IPS-20b (cell line): ENCODE data around the gene MTX3.

ENCODE experiments used
- H3K27ac ChIP-seq: one replicate; pipeline ENCODE4 v1.5.1; 2013; ENCODE audit warnings: low read length
- H3K27me3 ChIP-seq: 2 replicates; pipeline ENCODE4 v1.6.1; 2013; ENCODE audit warnings: mild to moderate bottlenecking, low read length, inconsistent platforms; ENCODE audit not compliant: insufficient read depth
- H3K36me3 ChIP-seq: 2 replicates; pipeline ENCODE4 v1.6.1; 2013; ENCODE audit warnings: low read depth, mild to moderate bottlenecking, inconsistent platforms, low read length, moderate library complexity; ENCODE audit not compliant: insufficient read depth
- H3K4me1 ChIP-seq: 2 replicates; pipeline ENCODE4 v1.6.1; 2013; ENCODE audit warnings: mild to moderate bottlenecking, control low read depth, inconsistent platforms, low read length, moderate library complexity; ENCODE audit not compliant: insufficient read depth
- H3K4me3 ChIP-seq: 2 replicates; pipeline ENCODE4 v1.5.1; 2013; ENCODE audit warnings: mild to moderate bottlenecking, low read length, inconsistent platforms
- H3K9ac ChIP-seq: 2 replicates; pipeline ENCODE4 v1.6.1; 2013; ENCODE audit warnings: low read depth, mild to moderate bottlenecking, inconsistent platforms, low read length, moderate library complexity
- H3K9me3 ChIP-seq: 2 replicates; pipeline ENCODE4 v1.6.1; 2013; ENCODE audit warnings: mild to moderate bottlenecking, low read depth, low read length, inconsistent platforms; ENCODE audit not compliant: insufficient read depth

MTX3 gene

DNA sequence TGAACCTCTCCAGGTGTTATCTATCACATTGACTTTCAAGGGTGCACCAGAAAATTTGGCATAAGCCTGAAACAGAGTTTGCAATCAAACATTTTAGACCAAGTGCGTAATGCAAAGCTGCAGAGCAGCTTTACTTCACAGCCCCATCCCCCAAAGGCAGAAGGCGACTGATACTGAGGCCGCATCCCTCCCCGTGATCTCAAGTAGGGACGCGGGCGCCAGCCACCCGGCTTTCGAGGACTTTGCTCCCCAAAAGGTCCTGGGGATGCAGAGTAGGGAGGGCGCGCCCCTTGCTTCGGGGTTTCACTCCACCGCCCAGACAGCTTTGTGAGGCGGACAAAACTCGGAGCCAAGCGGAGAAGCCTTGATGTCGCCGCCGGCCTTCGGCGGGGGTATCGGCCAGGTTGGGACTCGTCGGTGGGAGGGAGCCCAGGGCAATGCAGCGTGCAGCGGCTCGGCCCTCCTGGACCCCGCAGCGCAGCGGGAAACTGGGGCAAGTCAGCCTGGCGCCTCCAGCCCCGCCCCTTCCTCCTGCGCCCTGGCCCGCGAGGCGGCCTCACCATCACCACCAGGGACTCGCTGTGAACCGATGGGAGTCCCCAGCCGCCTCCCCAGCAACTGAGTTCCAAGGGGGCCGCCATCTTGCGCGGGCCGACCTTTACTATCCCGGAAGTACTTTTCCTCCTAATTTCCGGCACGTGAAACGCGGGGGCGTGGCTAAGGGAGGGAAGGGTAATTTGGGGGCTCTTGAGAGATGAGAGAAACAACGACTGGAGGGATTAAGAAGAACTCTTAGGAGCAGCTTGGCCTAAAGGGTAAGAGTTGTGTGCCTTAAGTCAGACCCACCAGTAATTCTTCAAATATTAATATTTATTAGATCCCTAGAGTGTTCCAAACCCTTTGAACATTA is at the start of gene MTX3:
MTX3 (minus strand) TSS at position 665 of the 910 bp plus-strand sequence; CDS start at position 641, 24 bp downstream.
- H3K9me3 ChIP-seq = no peaks in the 10 kb centered on the region
- peak within 1 kb of the TSS; percentile 81 for H3K27ac ChIP-seq
- no peaks in the 10 kb centered on the region for H3K27me3 ChIP-seq
- H3K4me1 ChIP-seq = peaks cover 9% of the 10 kb centered on the region; the same call in 1 of the 2 replicates
- peak within 1 kb of the TSS; percentile 84 for H3K4me3 ChIP-seq
- peaks cover 35% of the 10 kb centered on the region for H3K36me3 ChIP-seq
- H3K9ac ChIP-seq = peak within 1 kb of the TSS; percentile 88

DNA sequence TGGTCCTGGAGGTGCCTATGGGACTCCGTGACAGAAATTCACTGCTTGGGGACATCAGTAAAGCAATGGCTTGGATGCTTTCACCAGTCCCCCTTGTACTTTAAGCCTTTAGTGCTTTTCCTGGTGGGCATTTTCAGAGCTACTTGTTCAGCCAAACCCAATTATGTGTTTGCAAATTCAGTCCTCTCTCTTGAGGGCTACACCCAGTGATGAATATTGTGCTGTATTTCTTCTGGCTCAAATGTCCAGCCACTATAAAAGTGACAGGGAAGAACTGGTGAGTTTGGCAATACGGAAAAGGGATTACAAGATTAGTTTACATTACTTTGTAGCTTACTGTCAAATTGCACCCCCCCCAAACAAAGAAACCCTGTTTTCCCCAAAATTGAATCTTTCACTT is 48.6 kb upstream of the MTX3 start:
- H3K9ac ChIP-seq = no peak overlapping the region
- no peaks in the 10 kb centered on the region for H3K4me1 ChIP-seq
- H3K4me3 ChIP-seq = no peak overlapping the region
- H3K27me3 ChIP-seq = peaks cover 26% of the 10 kb centered on the region
- H3K9me3 ChIP-seq = no peaks in the 10 kb centered on the region
- no peak overlapping the region for H3K27ac ChIP-seq
- no peaks in the 10 kb centered on the region for H3K36me3 ChIP-seq

DNA sequence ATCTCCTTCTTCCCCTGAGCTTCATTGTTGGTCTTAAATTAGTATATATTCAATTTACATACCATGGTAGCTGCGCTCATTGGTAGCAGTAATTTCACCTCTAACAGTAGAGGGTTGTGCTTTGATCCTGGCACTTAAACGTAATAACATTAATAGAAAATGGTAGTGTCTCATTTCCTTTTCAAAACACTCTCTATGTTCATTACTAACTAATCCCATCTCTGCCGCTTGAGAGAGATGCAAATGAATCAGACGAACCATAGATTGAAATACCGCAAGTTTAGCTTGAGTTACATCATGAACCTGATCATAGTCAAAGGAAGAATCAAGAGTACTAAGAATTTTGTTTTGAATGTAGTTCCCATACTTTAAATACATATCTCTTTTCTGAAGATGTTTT is 46.3 kb upstream of the MTX3 start:
- Histone ChIP-seq H3K36me3 (no peaks in the 10 kb centered on the region), H3K4me3 (no peak overlapping the region), H3K4me1 (no peaks in the 10 kb centered on the region), H3K9me3 (no peaks in the 10 kb centered on the region), H3K27ac (no peak overlapping the region), H3K27me3 (peaks cover 49% of the 10 kb centered on the region), H3K9ac (no peak overlapping the region)

DNA sequence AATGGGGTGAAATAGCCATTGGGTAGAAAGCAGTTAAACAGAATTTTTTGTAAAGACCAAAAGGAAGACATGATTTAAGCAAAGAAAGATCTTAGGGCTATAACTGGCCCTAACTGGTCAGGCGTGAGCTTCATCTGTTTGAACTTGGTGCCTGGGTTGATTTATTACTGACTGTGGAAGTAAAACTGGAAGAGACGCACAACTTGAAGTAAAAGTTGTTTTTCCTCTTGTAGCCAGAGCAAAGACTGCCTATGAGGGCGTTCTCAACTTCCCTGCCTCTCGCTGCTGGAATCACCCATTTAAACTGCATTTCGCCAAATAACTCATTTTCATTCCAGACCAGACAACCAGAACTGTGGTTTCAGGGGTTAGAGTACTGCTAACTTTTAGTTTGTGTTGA is 45.6 kb upstream of the MTX3 start:
- Histone ChIP-seq H3K36me3 (no peaks in the 10 kb centered on the region), H3K9ac (no peak overlapping the region)

DNA sequence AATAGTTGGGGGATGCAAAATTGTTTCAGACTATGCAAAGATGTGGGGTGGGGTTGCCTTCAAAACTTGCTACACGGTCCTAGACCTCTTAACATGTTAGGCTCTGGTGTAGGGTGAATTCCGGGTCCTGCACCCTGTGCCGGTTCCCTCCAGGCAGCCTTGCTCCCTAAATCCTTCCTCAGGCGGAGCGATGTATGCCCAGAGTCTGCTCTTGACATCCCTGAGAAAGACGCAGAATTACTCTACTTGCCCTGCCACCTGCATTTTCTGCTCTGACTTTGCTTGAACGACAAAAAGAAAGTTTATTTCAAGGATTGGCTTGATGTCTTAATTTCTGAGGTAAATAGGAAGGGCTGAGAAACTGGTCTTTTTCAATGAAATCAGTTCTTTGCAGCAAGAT is 44.8 kb upstream of the MTX3 start:
- Histone ChIP-seq H3K4me3 (peak overlapping the region; percentile 83), H3K9ac (peak overlapping the region; percentile 4; the same call in 1 of the 2 replicates), H3K9me3 (no peaks in the 10 kb centered on the region), H3K27ac (no peak overlapping the region), H3K4me1 (no peaks in the 10 kb centered on the region), H3K27me3 (peaks cover 52% of the 10 kb centered on the region), H3K36me3 (no peaks in the 10 kb centered on the region)

More for the DNA sequence above, 45.6 kb upstream of the MTX3 start:
- H3K4me3 ChIP-seq = no peak overlapping the region
- H3K9me3 ChIP-seq = no peaks in the 10 kb centered on the region
- no peak overlapping the region for H3K27ac ChIP-seq
- H3K4me1 ChIP-seq = no peaks in the 10 kb centered on the region
- H3K27me3 ChIP-seq = peaks cover 52% of the 10 kb centered on the region

DNA sequence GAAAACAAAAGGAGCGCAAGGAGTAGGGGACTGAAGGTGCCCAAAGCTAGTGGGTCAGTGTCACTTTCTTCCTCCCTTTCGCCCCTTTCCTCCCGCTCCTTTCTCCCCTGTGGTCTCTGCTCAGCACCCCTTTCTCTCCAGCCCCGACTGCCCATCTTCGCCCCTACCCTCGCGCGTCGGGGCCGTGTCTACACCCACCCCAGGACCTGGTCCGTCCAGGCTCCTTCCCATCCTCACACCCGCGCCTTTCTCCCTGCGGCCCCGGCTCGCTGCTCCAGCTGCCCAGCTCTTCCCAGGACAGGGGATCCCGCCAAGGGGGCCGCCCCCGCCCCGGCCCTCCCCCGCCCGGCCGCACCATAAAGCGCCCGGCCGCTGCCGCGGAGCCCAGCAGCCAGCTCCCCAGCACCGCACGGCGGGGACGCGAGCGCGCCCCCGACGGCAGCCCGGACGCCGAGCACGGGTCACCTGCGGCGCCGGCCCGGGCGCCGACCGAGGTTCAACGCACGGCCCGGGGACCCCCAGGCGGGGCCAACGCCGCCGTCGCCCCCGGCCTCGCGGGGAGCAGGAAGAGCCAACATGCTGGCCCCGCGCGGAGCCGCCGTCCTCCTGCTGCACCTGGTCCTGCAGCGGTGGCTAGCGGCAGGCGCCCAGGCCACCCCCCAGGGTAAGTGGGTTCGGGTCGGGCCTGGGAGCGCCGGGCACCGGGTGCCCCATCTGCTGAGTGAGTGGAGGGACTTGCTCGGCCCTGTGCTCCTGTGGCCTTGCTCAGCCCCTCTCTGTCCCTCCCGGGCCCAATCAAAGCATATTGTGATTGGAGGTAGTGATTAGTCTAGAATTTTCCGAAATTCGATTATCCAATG is 44.1 kb upstream of the MTX3 start, which contains the start of gene THBS4:
THBS4 (plus strand) TSS at position 387 of the 860 bp plus-strand sequence; CDS start at position 577, 190 bp downstream.
- Histone ChIP-seq H3K4me3 (peak within 1 kb of the TSS; percentile 83), H3K27ac (no peak within 1 kb of the TSS), H3K9ac (peak within 1 kb of the TSS; percentile 56), H3K27me3 (peaks cover 52% of the 10 kb centered on the region), H3K4me1 (no peaks in the 10 kb centered on the region), H3K9me3 (no peaks in the 10 kb centered on the region), H3K36me3 (no peaks in the 10 kb centered on the region)

GRCh38 chr5:80034559-80034958 is 43.5 kb upstream of the MTX3 start:
- Histone ChIP-seq H3K36me3 (no peaks in the 10 kb centered on the region), H3K4me3 (peak overlapping the region; percentile 83), H3K4me1 (no peaks in the 10 kb centered on the region), H3K9ac (peak overlapping the region; percentile 56), H3K9me3 (no peaks in the 10 kb centered on the region), H3K27ac (no peak overlapping the region), H3K27me3 (peaks cover 52% of the 10 kb centered on the region)

- Histone ChIP-seq H3K27me3 (peaks cover 52% of the 10 kb centered on the region), H3K9ac (no peak overlapping the region), H3K36me3 (no peaks in the 10 kb centered on the region), H3K4me3 (no peak overlapping the region), H3K9me3 (no peaks in the 10 kb centered on the region), H3K4me1 (no peaks in the 10 kb centered on the region), H3K27ac (no peak overlapping the region)
Measured at GRCh38 chr5:80033513-80033912, 42.5 kb upstream of the MTX3 start.

DNA sequence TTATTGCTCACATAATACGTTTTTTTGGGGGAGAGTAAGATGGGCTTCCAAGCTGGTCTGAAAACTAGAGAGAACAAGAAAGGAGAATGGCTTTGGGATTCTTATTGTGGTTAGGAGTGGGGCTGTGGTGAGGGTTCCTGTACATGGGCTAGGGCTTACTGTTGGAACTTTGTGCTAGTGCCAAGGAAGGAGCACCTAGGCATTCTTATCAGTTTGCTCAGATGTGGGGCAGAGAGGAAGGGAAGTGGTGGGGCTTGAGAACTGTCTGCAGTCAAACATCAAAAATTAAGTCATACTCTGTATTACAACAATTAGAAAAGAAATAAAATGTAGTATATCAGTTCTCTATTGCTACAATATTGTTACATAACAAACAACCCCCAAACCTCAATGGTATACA is 40.0 kb upstream of the MTX3 start:
- Histone ChIP-seq H3K27ac (no peak overlapping the region), H3K36me3 (no peaks in the 10 kb centered on the region), H3K4me1 (no peaks in the 10 kb centered on the region), H3K27me3 (peaks cover 38% of the 10 kb centered on the region), H3K9me3 (no peaks in the 10 kb centered on the region), H3K9ac (no peak overlapping the region), H3K4me3 (no peak overlapping the region)

DNA sequence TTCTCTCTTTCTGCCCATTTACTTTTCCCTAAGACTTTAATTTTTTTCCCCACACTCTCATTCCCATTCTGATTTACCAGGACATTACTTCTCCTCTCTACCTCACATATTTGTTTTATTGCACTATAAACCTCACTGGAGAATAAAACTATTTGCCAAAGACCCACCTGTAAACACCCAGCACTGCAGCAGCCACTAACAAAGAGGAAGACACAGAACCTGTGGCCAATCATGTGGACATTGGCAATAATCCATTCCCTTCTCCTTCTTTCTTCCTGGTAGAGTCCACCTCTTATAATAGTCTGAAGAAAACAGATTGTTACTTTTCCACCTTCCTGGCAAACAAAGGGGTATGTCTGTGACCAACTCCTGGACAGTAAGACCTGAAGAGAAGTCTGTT is 35.8 kb upstream of the MTX3 start:
- Histone ChIP-seq H3K9me3 (no peaks in the 10 kb centered on the region), H3K4me1 (no peaks in the 10 kb centered on the region; the same call in 1 of the 2 replicates), H3K27me3 (no peaks in the 10 kb centered on the region), H3K36me3 (no peaks in the 10 kb centered on the region), H3K4me3 (no peak overlapping the region), H3K27ac (no peak overlapping the region), H3K9ac (no peak overlapping the region)

GRCh38 chr5:80025069-80025468 is 34.0 kb upstream of the MTX3 start:
- no peak overlapping the region for H3K9ac ChIP-seq
- H3K9me3 ChIP-seq = no peaks in the 10 kb centered on the region
- no peak overlapping the region for H3K27ac ChIP-seq
- H3K4me3 ChIP-seq = no peak overlapping the region
- no peaks in the 10 kb centered on the region for H3K36me3 ChIP-seq
- no peaks in the 10 kb centered on the region; the same call in 1 of the 2 replicates for H3K4me1 ChIP-seq
- no peaks in the 10 kb centered on the region for H3K27me3 ChIP-seq
